Natural killer cell (primary cell): ENCODE data around the gene MARK3. TPM values are rescaled to one million over a fixed set of nuclear protein-coding genes. Genes with fewer than 3 reads are reported as not detected.

ENCODE experiments used
- ATAC-seq, 3 donors: fragments of 150-1000 bp in 2 of 3; fragments of 200-7000 bp in 1 of 3; cut with Tn5 transposase; 1 replicate in 1 of 3; 2 replicates in 2 of 3; pipeline ENCODE4 v1.10.0; 2021; ENCODE audit warnings: mild to moderate bottlenecking in 2 of 3, moderate library complexity in 2 of 3
- DNase-seq, 2 donors: peaks; one replicate each; pipeline versions ENCODE4 v3.0.0 to v3.0.0-alpha.2; 2013 to 2021; ENCODE audit warnings: mixed read lengths in 1 of 2
- H3K27ac ChIP-seq: one replicate; pipeline ENCODE4 v1.5.1; 2013; ENCODE audit warnings: mild to moderate bottlenecking, low read length
- H3K27me3 ChIP-seq: one replicate; pipeline ENCODE4 v1.6.1; 2013; ENCODE audit warnings: low read length; ENCODE audit not compliant: control insufficient read depth, insufficient read depth
- H3K36me3 ChIP-seq: one replicate; pipeline ENCODE4 v1.6.1; 2013; ENCODE audit warnings: low read length; ENCODE audit not compliant: control insufficient read depth, insufficient read depth
- H3K4me1 ChIP-seq: one replicate; pipeline ENCODE4 v1.6.1; 2013; ENCODE audit warnings: low read length; ENCODE audit not compliant: control insufficient read depth, insufficient read depth
- H3K4me3 ChIP-seq: one replicate; pipeline ENCODE4 v1.5.1; 2013; ENCODE audit warnings: low read length
- H3K9me3 ChIP-seq: one replicate; pipeline ENCODE4 v1.6.1; 2013; ENCODE audit warnings: low read length; ENCODE audit not compliant: control insufficient read depth, insufficient read depth
- H3K27ac Mint-ChIP-seq, 2 donors: one replicate each; pipeline ENCODE4 v1.8.0; 2022; ENCODE audit warnings: mild to moderate bottlenecking in 2 of 2, mixed read lengths in 2 of 2, moderate library complexity in 1 of 2
- H3K27me3 Mint-ChIP-seq, 2 donors: one replicate each; pipeline ENCODE4 v1.8.0; 2022; ENCODE audit warnings: low read depth in 2 of 2, mixed read lengths in 2 of 2
- H3K36me3 Mint-ChIP-seq: one replicate; pipeline ENCODE4 v1.8.0; 2022; ENCODE audit warnings: mixed read lengths
- H3K4me1 Mint-ChIP-seq, 2 donors: one replicate each; pipeline ENCODE4 v1.8.0; 2022; ENCODE audit warnings: mixed read lengths in 2 of 2
- H3K4me3 Mint-ChIP-seq: one replicate; pipeline ENCODE4 v1.8.0; 2022; ENCODE audit warnings: mild to moderate bottlenecking, moderate library complexity, mixed read lengths
- H3K9me3 Mint-ChIP-seq, 2 donors: one replicate each; pipeline ENCODE4 v1.8.0; 2022; ENCODE audit warnings: mixed read lengths in 2 of 2
- CTCF ChIP-seq: fragments of 200-600 bp; IDR thresholded peaks from one replicate; pipeline ENCODE4 v1.8.0; 2022; ENCODE audit warnings: antibody characterized with exemption
- WGBS: methylation state at CpG from one replicate; pipeline ENCODE4 v1.1.7; 2013; ENCODE audit warnings: missing lambda C conversion rate; ENCODE audit not compliant: insufficient coverage; 5-methylcytosine and 5-hydroxymethylcytosine counted together
- intact Hi-C: fragments of 100-400 bp; cut with micrococcal nuclease; formaldehyde crosslinking; loops from one replicate; pipeline ENCODE4 v1.14.2; 2022
- total RNA-seq, 4 donors: library from RNA; stranded (reverse); fragments of 120-200 nt in 1 of 4; gene quantifications; one replicate each; pipeline versions ENCODE4 v1.2.3 to v1.2.4, GENCODE V29; 2013 to 2022

Gene MARK3
- total RNA-seq, 3 donors from 2014 or later (not counting 1 experiment from before 2014, with no cell fraction given) = 138 to 167 (median 152) TPM

- Histone ChIP-seq H3K27ac (no peak overlapping the region), H3K4me1 (no peaks in the 10 kb centered on the region), H3K27me3 (no peaks in the 10 kb centered on the region), H3K36me3 (peaks cover 30% of the 10 kb centered on the region), H3K4me3 (no peak overlapping the region), H3K9me3 (no peaks in the 10 kb centered on the region)
- Mint-ChIP-seq H3K27me3 (peaks cover 3 to 4% of the 10 kb centered on the region in 2 donors), H3K4me1 (peaks cover 0 to 20% of the 10 kb centered on the region in 2 donors), H3K4me3 (no peak overlapping the region), H3K27ac (peak overlapping the region in 1 of 2 donors; percentile 83), H3K36me3 (peaks cover 14% of the 10 kb centered on the region), H3K9me3 (no peaks in the 10 kb centered on the region)
- no peak for TF ChIP-seq CTCF
- intact Hi-C loops = no loop called here
- WGBS = 78% methylated on average over 12 of the region's 12 CpGs
- DNase-seq = peak in 1 of 2 donors; percentile 20
- ATAC-seq = peak in 1 of 3 donors; percentile 13
Measured at GRCh38 chr14:103347091-103347815, 38.0 kb upstream of the MARK3 start.

GRCh38 chr14:103348154-103348553 is 37.1 kb upstream of the MARK3 start:
- ATAC-seq (peak in 1 of 3 donors; percentile 8), DNase-seq (no peak)
- Mint-ChIP-seq H3K4me1 (peaks cover 0 to 14% of the 10 kb centered on the region in 2 donors), H3K27me3 (peaks cover 5 to 9% of the 10 kb centered on the region in 2 donors), H3K4me3 (no peak overlapping the region), H3K27ac (peak overlapping the region in 1 of 2 donors; percentile 83), H3K36me3 (peaks cover 10% of the 10 kb centered on the region), H3K9me3 (no peaks in the 10 kb centered on the region)
- peaks cover 2% of the 10 kb centered on the region for H3K27me3 ChIP-seq
- no peaks in the 10 kb centered on the region for H3K4me1 ChIP-seq
- no peak overlapping the region for H3K4me3 ChIP-seq
- H3K9me3 ChIP-seq = no peaks in the 10 kb centered on the region
- WGBS = 96% methylated on average over 3 of the region's 5 CpGs
- H3K27ac ChIP-seq = no peak overlapping the region
- TF ChIP-seq CTCF = no peak
- intact Hi-C loops = no loop called here
- H3K36me3 ChIP-seq = peaks cover 21% of the 10 kb centered on the region

GRCh38 chr14:103349982-103350381 is 35.2 kb upstream of the MARK3 start:
- Histone ChIP-seq H3K9me3 (no peaks in the 10 kb centered on the region), H3K4me1 (no peaks in the 10 kb centered on the region), H3K27me3 (peaks cover 2% of the 10 kb centered on the region), H3K4me3 (no peak overlapping the region), H3K36me3 (peaks cover 3% of the 10 kb centered on the region), H3K27ac (no peak overlapping the region)
- DNase-seq (no peak), ATAC-seq (peak in 1 of 3 donors; percentile 5)
- H3K36me3 Mint-ChIP-seq = peaks cover under 1% of the 10 kb centered on the region
- H3K4me1 Mint-ChIP-seq = no peaks in the 10 kb centered on the region
- H3K27me3 Mint-ChIP-seq = peaks cover 7 to 9% of the 10 kb centered on the region in 2 donors
- H3K27ac Mint-ChIP-seq = no peak overlapping the region
- intact Hi-C loops = no loop called here
- 90% methylated on average over 13 of the region's 13 CpGs for WGBS
- H3K4me3 Mint-ChIP-seq = no peak overlapping the region
- no peak for TF ChIP-seq CTCF
- H3K9me3 Mint-ChIP-seq = no peaks in the 10 kb centered on the region
